Ovary (tissue), 9 donors: ENCODE results near the gene CNOT3. TPM values are rescaled to one million over a fixed set of nuclear protein-coding genes. Genes with fewer than 3 reads are reported as not detected.

Source experiments
- DNase-seq, 5 donors: peaks; one replicate each; pipeline ENCODE4 v3.0.0-alpha.2; 2019 to 2020
- H3K27ac ChIP-seq, 2 donors: fragments of 200-600 bp; one replicate each; pipeline versions ENCODE4 v1.5.1 to v1.8.0; 2019 to 2022
- H3K27me3 ChIP-seq: fragments of 200-600 bp; one replicate; pipeline ENCODE4 v1.8.0; 2022
- H3K36me3 ChIP-seq: fragments of 200-600 bp; sonication (generic); one replicate; pipeline ENCODE4 v1.5.1; 2019
- H3K4me1 ChIP-seq: one replicate; pipeline ENCODE4 v1.8.1; 2013; ENCODE audit warnings: mild to moderate bottlenecking, moderate library complexity; ENCODE audit not compliant: insufficient read depth
- H3K4me3 ChIP-seq: fragments of 200-600 bp; sonication (generic); one replicate; pipeline ENCODE4 v1.5.1; 2017
- H3K9me3 ChIP-seq, 2 donors: fragments of 200-600 bp in 1 of 2; sonication (generic) in 1 of 2; one replicate each; pipeline versions ENCODE4 v1.5.1 to v1.8.1; 2013 to 2019; ENCODE audit warnings: mild to moderate bottlenecking in 1 of 2, moderate library complexity in 1 of 2
- CTCF ChIP-seq, 3 donors: fragments of 450-650 bp in 2 of 3; fragments of 200-600 bp in 1 of 3; IDR thresholded peaks; one replicate each; pipeline versions ENCODE4 v1.5.1 to v1.8.0; 2016 to 2022; ENCODE audit warnings: antibody characterized with exemption in 3 of 3, mild to moderate bottlenecking in 1 of 3
- EP300 ChIP-seq: sonication (generic); formaldehyde crosslinking; IDR thresholded peaks from one replicate; pipeline ENCODE4 v1.6.1; 2017; ENCODE audit warnings: antibody characterized with exemption
- POLR2A ChIP-seq: fragments of 450-650 bp; IDR thresholded peaks from one replicate; pipeline ENCODE4 v1.6.1; 2017; ENCODE audit warnings: antibody characterized with exemption, mild to moderate bottlenecking, moderate library complexity
- WGBS, 3 donors: extraction: QIAGEN DNeasy Blood & Tissue Kit in 1 of 3; methylation state at CpG; one replicate each; pipeline versions ENCODE4 v1.1.5 to v1.1.7; 2013 to 2017; 5-methylcytosine and 5-hydroxymethylcytosine counted together
- intact Hi-C, 4 donors: fragments of 100-400 bp; cut with DNase I; formaldehyde crosslinking; loops; one replicate each; pipeline versions ENCODE4 v1.11.0 to v1.15.1; 2022 to 2023
- polyA plus RNA-seq, 2 donors: library from polyadenylated mRNA; stranded (reverse); fragments of 200-250 nt in 1 of 2; fragments of 350-450 nt in 1 of 2; fragmentation: Illumina TruSeq in 1 of 2; extraction: RNeasy Lipid Tissue Mini Kit (QIAGEN cat#74804) in 1 of 2; gene quantifications; one replicate each; pipeline ENCODE4 v1.2.3, GENCODE V29; 2013 to 2014
- total RNA-seq, 7 donors: library from RNA; depleted of rRNA in 2 of 7; stranded (reverse); fragments of >200 nt in 2 of 7; fragmentation: NEBNext Ultra II Directional in 3 of 7; extraction: Animal tissue kit (Norgen Biotek cat#: 25700) in 3 of 7; gene quantifications; one replicate each; pipeline versions ENCODE4 v1.1.0 to v1.2.4, GENCODE V29; 2016 to 2023
- donor health status: DM: no; HTN: no; CAD: no; lungs with moderate emphysema.
- donor health status: DM: no; HTN: no; CAD: no.
- donor health status: Bipolar disorder and iron deficiency.
- donor health status: DM: yes; HTN: yes; CAD: no.
- donor health status: DM: no; HTN: no; CAD: no.
- donor health status: DM: yes; HTN: yes; CAD: no.

CNOT3 gene
- total and polyA plus RNA-seq, 9 donors: 14.4 to 65.6 (median 41.6) TPM

GRCh38 chr19:54186934-54187381 is 49.4 kb downstream of the CNOT3 start:
- Histone ChIP-seq H3K27me3 (no peaks in the 10 kb centered on the region), H3K36me3 (no peaks in the 10 kb centered on the region), H3K4me1 (peaks cover 2% of the 10 kb centered on the region), H3K27ac (no peak overlapping the region), H3K4me3 (no peak overlapping the region), H3K9me3 (no peaks in the 10 kb centered on the region)
- intact Hi-C loops: no loop called here
- TF ChIP-seq POLR2A (no peak), CTCF (IDR thresholded peaks at IDR 0.05) (no peak), EP300 (no peak)
- WGBS, 3 donors: 57 to 58% (median 58%) methylated on average over 11 of the region's 11 CpGs
- DNase-seq: no peak

- no peaks in the 10 kb centered on the region for H3K9me3 ChIP-seq
Observed at GRCh38 chr19:54188215-54188871, 50.8 kb downstream of the CNOT3 start.

GRCh38 chr19:54189145-54189734 is 51.7 kb downstream of the CNOT3 start, which contains the start of gene MBOAT7:
MBOAT7 (minus strand) TSS chr19:54189580; CDS start chr19:54188508, 1,072 bp downstream.
- H3K27me3 ChIP-seq: no peaks in the 10 kb centered on the region
- intact Hi-C loops: loop anchor here in 1 of 4 donors (1.0 kb wide), 1 partner anchor 20 kb away; no protein-coding TSS in a partner anchor
- peaks cover 6% of the 10 kb centered on the region for H3K4me1 ChIP-seq
- no peaks in the 10 kb centered on the region for H3K9me3 ChIP-seq
- no peaks in the 10 kb centered on the region for H3K36me3 ChIP-seq
- TF ChIP-seq CTCF (IDR thresholded peaks at IDR 0.05) (peak; percentile 12 to 61 (median 60)), EP300 (no peak), POLR2A (peak; percentile 73)
- no peak for DNase-seq
- peak within 1 kb of the TSS; percentile 96 to 100 for H3K27ac ChIP-seq
- H3K4me3 ChIP-seq: peak within 1 kb of the TSS; percentile 80
- 0 to 1% (median 0%) methylated on average over 27 to 64 of the region's 64 CpGs for WGBS, 3 donors

More at GRCh38 chr19:54188215-54188871, 50.8 kb downstream of the CNOT3 start:
- Histone ChIP-seq H3K4me1 (peaks cover 6% of the 10 kb centered on the region), H3K4me3 (peak overlapping the region; percentile 80), H3K36me3 (no peaks in the 10 kb centered on the region), H3K27ac (peak overlapping the region; percentile 82 to 100), H3K27me3 (no peaks in the 10 kb centered on the region)
- 20 to 22% (median 22%) methylated on average over 12 of the region's 12 CpGs for WGBS, 3 donors
- intact Hi-C loops: no loop called here
- TF ChIP-seq CTCF (IDR thresholded peaks at IDR 0.05) (no peak), POLR2A (no peak), EP300 (no peak)
- DNase-seq: peak in 1 of 5 donors; percentile 49

GRCh38 chr19:54189735-54190502 is 52.4 kb downstream of the CNOT3 start:
- peak; percentile 100 for DNase-seq
- WGBS, 3 donors: 0 to 1% (median 0%) methylated on average over 50 to 65 of the region's 65 CpGs
- intact Hi-C loops: loop anchor here in 1 of 4 donors (1.0 kb wide), 1 partner anchor 19 kb away; no protein-coding TSS in a partner anchor
- TF ChIP-seq CTCF (IDR thresholded peaks at IDR 0.05) (peak in 1 of 3 donors; percentile 4), EP300 (peak; percentile 43), POLR2A (peak; percentile 95)
- Histone ChIP-seq H3K4me1 (peaks cover 6% of the 10 kb centered on the region), H3K27ac (peak overlapping the region; percentile 96 to 100), H3K27me3 (no peaks in the 10 kb centered on the region), H3K36me3 (no peaks in the 10 kb centered on the region), H3K4me3 (peak overlapping the region; percentile 80), H3K9me3 (no peaks in the 10 kb centered on the region)
